Small intestine (tissue), 7 donors: ENCODE results near the gene MMP26. TPM values are rescaled to one million over a fixed set of nuclear protein-coding genes. Genes with fewer than 3 reads are reported as not detected.

Source experiments
- DNase-seq, 2 donors: peaks; one replicate each; pipeline versions ENCODE4 v3.0.0 to v3.0.0-alpha.2; 2013
- FAIRE-seq: peaks from 2 replicates; lab custom pipeline; 2012; peaks lifted over from hg19 to GRCh38; lab: Jason Lieb, UNC
- H3K27ac ChIP-seq, 3 donors: one replicate each; pipeline ENCODE4 v1.5.1; 2013; ENCODE audit warnings: low read length in 2 of 3, mild to moderate bottlenecking in 2 of 3, control low read depth in 1 of 3, inconsistent platforms in 1 of 3, low read depth in 1 of 3, moderate library complexity in 1 of 3
- H3K27me3 ChIP-seq, 3 donors: one replicate each; pipeline ENCODE4 v1.6.1; 2013; ENCODE audit warnings: low read length in 3 of 3, inconsistent platforms in 1 of 3; ENCODE audit not compliant: control insufficient read depth in 3 of 3, insufficient read depth in 3 of 3
- H3K36me3 ChIP-seq, 3 donors: one replicate each; pipeline ENCODE4 v1.6.1; 2013; ENCODE audit warnings: low read length in 3 of 3, inconsistent platforms in 1 of 3, low read depth in 1 of 3, mild to moderate bottlenecking in 1 of 3, moderate library complexity in 1 of 3; ENCODE audit not compliant: control insufficient read depth in 3 of 3, insufficient read depth in 2 of 3
- H3K4me1 ChIP-seq, 3 donors: one replicate each; pipeline ENCODE4 v1.6.1; 2013; ENCODE audit warnings: low read length in 2 of 3, inconsistent platforms in 1 of 3, low read depth in 1 of 3, mild to moderate bottlenecking in 1 of 3, moderate library complexity in 1 of 3; ENCODE audit not compliant: control insufficient read depth in 3 of 3, insufficient read depth in 2 of 3
- H3K4me3 ChIP-seq, 3 donors: one replicate each; pipeline ENCODE4 v1.5.1; 2013; ENCODE audit warnings: low read length in 3 of 3, control low read depth in 1 of 3, inconsistent platforms in 1 of 3, low read depth in 1 of 3, mild to moderate bottlenecking in 1 of 3, moderate library complexity in 1 of 3
- H3K9me3 ChIP-seq, 2 donors: one replicate each; pipeline ENCODE4 v1.6.1; 2013; ENCODE audit warnings: low read depth in 1 of 2, low read length in 1 of 2; ENCODE audit not compliant: control insufficient read depth in 2 of 2, insufficient read depth in 1 of 2
- WGBS, 3 donors: extraction: QIAGEN DNeasy Blood & Tissue Kit; methylation state at CpG; one replicate each; pipeline ENCODE4 v1.1.7; 2013; 5-methylcytosine and 5-hydroxymethylcytosine counted together
- polyA plus RNA-seq, 4 donors: library from polyadenylated mRNA; stranded (reverse) in 3 of 4; unstranded in 1 of 4; fragments of 200-250 nt in 3 of 4; fragments of 120-200 nt in 1 of 4; gene quantifications; one replicate each; pipeline versions ENCODE4 v1.2.1 to v1.2.3, GENCODE V29; 2013
- donor health status: healthy with polysubstance abuse.
- donor health status: control.
- donor health status: control.
- donor health status: Bipolar disorder and iron deficiency.
- donor health status: healthy.

The MMP26 gene
- polyA plus RNA-seq, 4 donors: 0.04 TPM; not detected in 3

DNA sequence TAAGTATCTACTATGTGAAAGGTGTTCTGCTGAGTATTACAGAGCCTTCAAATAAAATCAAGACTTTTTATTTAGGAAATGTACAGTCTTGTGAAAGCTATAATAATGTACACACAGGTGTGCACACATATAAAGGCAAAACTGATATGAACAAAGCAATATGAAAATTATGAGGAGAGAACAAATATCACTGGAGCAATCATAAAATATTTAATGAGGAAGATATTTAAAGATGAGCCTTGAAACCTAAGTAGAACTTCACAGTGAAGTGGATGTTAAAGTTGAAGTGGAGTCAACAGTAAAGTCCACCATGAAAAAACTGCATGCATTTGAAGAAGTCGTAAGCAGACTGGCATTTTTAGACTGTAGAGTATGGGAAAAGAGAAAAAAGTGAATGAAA is 46.6 kb downstream of the MMP26 start:
- no peak overlapping the region for H3K4me3 ChIP-seq
- no peaks in the 10 kb centered on the region for H3K9me3 ChIP-seq
- no peaks in the 10 kb centered on the region for H3K36me3 ChIP-seq
- FAIRE-seq: no peak
- no peak for DNase-seq
- H3K4me1 ChIP-seq: no peaks in the 10 kb centered on the region
- H3K27me3 ChIP-seq: no peaks in the 10 kb centered on the region
- no peak overlapping the region for H3K27ac ChIP-seq
- WGBS, 3 donors: 79 to 82% (median 81%) methylated on average over 1 of the region's 1 CpG

Other genes with a start within 250 kb of the MMP26 start
- under 1 TPM in 1 of 4 donors, not detected in 3; 0.09 TPM for gene OR52K1, start 222.1 kb upstream of the MMP26 start, polyA plus RNA-seq
- gene OR52M1, start 159.6 kb upstream of the MMP26 start, polyA plus RNA-seq: not detected
- gene OR52I2, start 123.0 kb upstream of the MMP26 start, polyA plus RNA-seq: under 1 TPM in 1 of 4 donors, not detected in 3; 0.04 TPM
- under 1 TPM in 1 of 4 donors, not detected in 3; 0.07 TPM for gene OR52I1, start 110.7 kb upstream of the MMP26 start, polyA plus RNA-seq
- 10 to 100 TPM in 3 of 4 donors, 1 to 10 TPM in 1; 8.4 to 18.5 (median 10.6) TPM for gene TRIM68, start 96.6 kb upstream of the MMP26 start, polyA plus RNA-seq
- gene OR51D1, start 67.3 kb upstream of the MMP26 start, polyA plus RNA-seq: not detected
- 1 to 10 TPM in 2 of 4 donors, not detected in 2; 1.1 to 4.6 TPM for gene OR51E1, start 60.8 kb upstream of the MMP26 start, polyA plus RNA-seq
- under 1 TPM in 2 of 4 donors, not detected in 2; 0.22 to 0.36 TPM for gene OR51E2, start 6.9 kb upstream of the MMP26 start, polyA plus RNA-seq
- gene OR51F1, start 65.2 kb downstream of the MMP26 start, polyA plus RNA-seq: not detected
- gene OR52R1, start 99.6 kb downstream of the MMP26 start, polyA plus RNA-seq: not detected
- not detected for gene OR51F2, start 116.5 kb downstream of the MMP26 start, polyA plus RNA-seq
- not detected for gene OR51S1, start 144.4 kb downstream of the MMP26 start, polyA plus RNA-seq
- gene OR51T1, start 177.1 kb downstream of the MMP26 start, polyA plus RNA-seq: not detected
- not detected for gene OR51A7, start 199.0 kb downstream of the MMP26 start, polyA plus RNA-seq
- gene OR51G2, start 214.6 kb downstream of the MMP26 start, polyA plus RNA-seq: not detected
- gene OR51G1, start 219.6 kb downstream of the MMP26 start, polyA plus RNA-seq: not detected
- gene OR51A4, start 242.8 kb downstream of the MMP26 start, polyA plus RNA-seq: not detected